ENCODE data around the gene MRPL41.

MRPL41 gene

GRCh38 chr9:137569609-137570203 lies 18.0 kb downstream of the MRPL41 start:
- in situ Hi-C loops (cut with HindIII; ENCODE audit: low pct_unique_long_range_greater_than_20kb, low sequenced_read_pairs): no loop called here
- no peak for DNase-seq (ENCODE audit: low read depth in 1 of 2, low spot score in 1 of 2)
- no peak for TF ChIP-seq JUND (IDR thresholded peaks at IDR 0.05; ENCODE audit: low read depth)

GRCh38 chr9:137570566-137570965 lies 18.9 kb downstream of the MRPL41 start:
- in situ Hi-C loops (cut with HindIII; ENCODE audit: low pct_unique_long_range_greater_than_20kb, low sequenced_read_pairs): no loop called here
- no peak for DNase-seq (ENCODE audit: low read depth in 1 of 2, low spot score in 1 of 2)
- TF ChIP-seq JUND (IDR thresholded peaks at IDR 0.05; ENCODE audit: low read depth): no peak

- no peak for TF ChIP-seq JUND (IDR thresholded peaks at IDR 0.05; ENCODE audit: low read depth)
- DNase-seq (ENCODE audit: low read depth in 1 of 2, low spot score in 1 of 2): no peak
- in situ Hi-C loops (cut with HindIII; ENCODE audit: low pct_unique_long_range_greater_than_20kb, low sequenced_read_pairs): no loop called here
These were observed 22.5 kb downstream of the MRPL41 start for GRCh38 chr9:137574192-137574591.

GRCh38 chr9:137575364-137575715 lies 23.7 kb downstream of the MRPL41 start:
- no peak for DNase-seq (ENCODE audit: low read depth in 1 of 2, low spot score in 1 of 2)
- in situ Hi-C loops (cut with HindIII; ENCODE audit: low pct_unique_long_range_greater_than_20kb, low sequenced_read_pairs): no loop called here
- TF ChIP-seq JUND (IDR thresholded peaks at IDR 0.05; ENCODE audit: low read depth): no peak

GRCh38 chr9:137575716-137576411 lies 24.2 kb downstream of the MRPL41 start:
- in situ Hi-C loops (cut with HindIII; ENCODE audit: low pct_unique_long_range_greater_than_20kb, low sequenced_read_pairs): no loop called here
- no peak for TF ChIP-seq JUND (IDR thresholded peaks at IDR 0.05; ENCODE audit: low read depth)
- DNase-seq (ENCODE audit: low read depth in 1 of 2, low spot score in 1 of 2): peak in 1 of 2 experiments; percentile 46

GRCh38 chr9:137578518-137579258 lies 27.0 kb downstream of the MRPL41 start, which contains the start of gene DPH7:
DPH7 (minus strand) TSS chr9:137578925; CDS start chr9:137578777, 148 bp downstream.
- in situ Hi-C loops (cut with HindIII; ENCODE audit: low pct_unique_long_range_greater_than_20kb, low sequenced_read_pairs): no loop called here
- DNase-seq (ENCODE audit: low read depth in 1 of 2, low spot score in 1 of 2): peak; percentile 96 to 97
- no peak for TF ChIP-seq JUND (IDR thresholded peaks at IDR 0.05; ENCODE audit: low read depth)

GRCh38 chr9:137579259-137579604 lies 27.6 kb downstream of the MRPL41 start:
- no peak for DNase-seq (ENCODE audit: low read depth in 1 of 2, low spot score in 1 of 2)
- TF ChIP-seq JUND (IDR thresholded peaks at IDR 0.05; ENCODE audit: low read depth): no peak
- in situ Hi-C loops (cut with HindIII; ENCODE audit: low pct_unique_long_range_greater_than_20kb, low sequenced_read_pairs): no loop called here

- DNase-seq (ENCODE audit: low read depth in 1 of 2, low spot score in 1 of 2): no peak
- TF ChIP-seq JUND (IDR thresholded peaks at IDR 0.05; ENCODE audit: low read depth): no peak
- in situ Hi-C loops (cut with HindIII; ENCODE audit: low pct_unique_long_range_greater_than_20kb, low sequenced_read_pairs): no loop called here
These were observed 28.7 kb downstream of the MRPL41 start for GRCh38 chr9:137580209-137580953.

GRCh38 chr9:137580954-137581322 lies 29.3 kb downstream of the MRPL41 start:
- DNase-seq (ENCODE audit: low read depth in 1 of 2, low spot score in 1 of 2): no peak
- no peak for TF ChIP-seq JUND (IDR thresholded peaks at IDR 0.05; ENCODE audit: low read depth)
- in situ Hi-C loops (cut with HindIII; ENCODE audit: low pct_unique_long_range_greater_than_20kb, low sequenced_read_pairs): no loop called here

GRCh38 chr9:137581361-137582285 lies 29.9 kb downstream of the MRPL41 start:
- no peak for DNase-seq (ENCODE audit: low read depth in 1 of 2, low spot score in 1 of 2)
- in situ Hi-C loops (cut with HindIII; ENCODE audit: low pct_unique_long_range_greater_than_20kb, low sequenced_read_pairs): no loop called here
- TF ChIP-seq JUND (IDR thresholded peaks at IDR 0.05; ENCODE audit: low read depth): no peak

- peak; percentile 40 to 69 for DNase-seq (ENCODE audit: low read depth in 1 of 2, low spot score in 1 of 2)
- no peak for TF ChIP-seq JUND (IDR thresholded peaks at IDR 0.05; ENCODE audit: low read depth)
- in situ Hi-C loops (cut with HindIII; ENCODE audit: low pct_unique_long_range_greater_than_20kb, low sequenced_read_pairs): no loop called here
These were observed 30.7 kb downstream of the MRPL41 start for GRCh38 chr9:137582286-137582860.
